Astrocyte of the spinal cord (primary cell): ENCODE data around the gene AMN.

ENCODE experiments used
- DNase-seq: peaks from one replicate; pipeline ENCODE4 v3.0.0; 2011; ENCODE audit warnings: low read depth, low spot score
- H3K4me3 ChIP-seq: 2 replicates; pipeline ENCODE4 v1.5.1; 2011; ENCODE audit warnings: low read depth, mild to moderate bottlenecking, low read length, moderate library complexity
- CTCF ChIP-seq: IDR thresholded peaks from 2 replicates; pipeline ENCODE4 v1.5.1; 2012; ENCODE audit warnings: low read depth, mild to moderate bottlenecking, low read length, inconsistent platforms
- in situ Hi-C: cut with HindIII; loops from 2 replicates; pipeline ENCODE4 v1.10.0; 2017; ENCODE audit warnings: low sequenced_read_pairs

AMN gene

GRCh38 chr14:102969060-102969791, 46.8 kb downstream of the AMN start:
- no peak overlapping the region for H3K4me3 ChIP-seq
- DNase-seq: no peak
- in situ Hi-C loops: no loop called here
- no peak for TF ChIP-seq CTCF

GRCh38 chr14:102969901-102970300, 47.4 kb downstream of the AMN start:
- H3K4me3 ChIP-seq: no peak overlapping the region
- TF ChIP-seq CTCF: no peak
- no peak for DNase-seq
- in situ Hi-C loops: no loop called here

- in situ Hi-C loops: no loop called here
- no peak for TF ChIP-seq CTCF
- no peak overlapping the region for H3K4me3 ChIP-seq
- no peak for DNase-seq
Observed at GRCh38 chr14:102970496-102970895, 48.0 kb downstream of the AMN start.

- no peak overlapping the region for H3K4me3 ChIP-seq
- in situ Hi-C loops: no loop called here
- DNase-seq: no peak
- TF ChIP-seq CTCF: no peak
Observed at GRCh38 chr14:102971314-102971713, 48.9 kb downstream of the AMN start.

GRCh38 chr14:102971836-102972606, 49.6 kb downstream of the AMN start:
- in situ Hi-C loops: no loop called here
- no peak for DNase-seq
- H3K4me3 ChIP-seq: no peak overlapping the region
- no peak for TF ChIP-seq CTCF

- no peak for TF ChIP-seq CTCF
- no peak for DNase-seq
- in situ Hi-C loops: no loop called here
- no peak overlapping the region for H3K4me3 ChIP-seq
Observed at GRCh38 chr14:102973706-102974285, 51.3 kb downstream of the AMN start.
